ENCODE data around the gene BBS12. TPM values are rescaled to one million over a fixed set of nuclear protein-coding genes. Genes with fewer than 3 reads are reported as not detected.

Gene BBS12
- total and polyA plus RNA-seq, 2 donors (not counting 1 experiment from before 2014, with no cell fraction given): 3.6 to 8.4 TPM

- TF ChIP-seq EZH2 (IDR thresholded peaks at IDR 0.05; ENCODE audit: low read length, missing control alignments): no peak
- TF ChIP-seq CTCF (conservative IDR thresholded peaks at IDR 0.05 in 1 of 2, IDR thresholded peaks at IDR 0.05 in 1 of 2; ENCODE audit: low read depth in 1 of 2, low read length in 2 of 2): no peak
- Histone ChIP-seq H3K4me2 (ENCODE audit: extremely low read depth, insufficient read depth, low read length) (no peak overlapping the region), H3K9me3 (ENCODE audit: control insufficient read depth, insufficient read depth, low read depth, low read length) (no peaks in the 10 kb centered on the region), H2AFZ (ENCODE audit: low read length) (no peak overlapping the region), H3K27me3 (ENCODE audit: control insufficient read depth, insufficient read depth, low read length) (no peaks in the 10 kb centered on the region), H3K4me3 (replicated peaks in 1 of 4; ENCODE audit: control extremely low read depth in 1 of 4, insufficient read depth in 1 of 4, low read depth in 3 of 4, low read length in 4 of 4) (no peak overlapping the region), H3K9ac (ENCODE audit: insufficient read depth, low read length) (no peak overlapping the region), H3K27ac (ENCODE audit: insufficient read depth, low read length) (no peak overlapping the region), H3K4me1 (ENCODE audit: control insufficient read depth, extremely low read depth, insufficient read depth, low read length) (peaks cover 7% of the 10 kb centered on the region), H3K36me3 (ENCODE audit: control insufficient read depth, insufficient read depth, low read length) (no peaks in the 10 kb centered on the region), H3K79me2 (ENCODE audit: control insufficient read depth, insufficient read depth, low read length) (no peaks in the 10 kb centered on the region), H4K20me1 (ENCODE audit: control insufficient read depth, extremely low read depth, insufficient read depth, low read length) (no peaks in the 10 kb centered on the region)
- no peak for DNase-seq (ENCODE audit: low read depth in 2 of 2)
Observed at GRCh38 chr4:122787940-122788339, 55.4 kb downstream of the BBS12 start.

GRCh38 chr4:122788935-122789334 is 56.4 kb downstream of the BBS12 start:
- Histone ChIP-seq H3K79me2 (ENCODE audit: control insufficient read depth, insufficient read depth, low read length) (no peaks in the 10 kb centered on the region), H3K4me3 (replicated peaks in 1 of 4; ENCODE audit: control extremely low read depth in 1 of 4, insufficient read depth in 1 of 4, low read depth in 3 of 4, low read length in 4 of 4) (no peak overlapping the region), H3K36me3 (ENCODE audit: control insufficient read depth, insufficient read depth, low read length) (no peaks in the 10 kb centered on the region), H3K9ac (ENCODE audit: insufficient read depth, low read length) (no peak overlapping the region), H3K4me1 (ENCODE audit: control insufficient read depth, extremely low read depth, insufficient read depth, low read length) (peaks cover 2% of the 10 kb centered on the region), H2AFZ (ENCODE audit: low read length) (no peak overlapping the region), H3K27me3 (ENCODE audit: control insufficient read depth, insufficient read depth, low read length) (no peaks in the 10 kb centered on the region), H4K20me1 (ENCODE audit: control insufficient read depth, extremely low read depth, insufficient read depth, low read length) (no peaks in the 10 kb centered on the region), H3K27ac (ENCODE audit: insufficient read depth, low read length) (no peak overlapping the region), H3K9me3 (ENCODE audit: control insufficient read depth, insufficient read depth, low read depth, low read length) (no peaks in the 10 kb centered on the region), H3K4me2 (ENCODE audit: extremely low read depth, insufficient read depth, low read length) (no peak overlapping the region)
- DNase-seq (ENCODE audit: low read depth in 2 of 2): no peak
- TF ChIP-seq CTCF (conservative IDR thresholded peaks at IDR 0.05 in 1 of 2, IDR thresholded peaks at IDR 0.05 in 1 of 2; ENCODE audit: low read depth in 1 of 2, low read length in 2 of 2) (no peak), EZH2 (IDR thresholded peaks at IDR 0.05; ENCODE audit: low read length, missing control alignments) (no peak)

- Histone ChIP-seq H3K4me2 (ENCODE audit: extremely low read depth, insufficient read depth, low read length) (no peak overlapping the region), H3K36me3 (ENCODE audit: control insufficient read depth, insufficient read depth, low read length) (no peaks in the 10 kb centered on the region), H3K27ac (ENCODE audit: insufficient read depth, low read length) (no peak overlapping the region), H3K9me3 (ENCODE audit: control insufficient read depth, insufficient read depth, low read depth, low read length) (no peaks in the 10 kb centered on the region), H3K4me1 (ENCODE audit: control insufficient read depth, extremely low read depth, insufficient read depth, low read length) (peaks cover 10% of the 10 kb centered on the region), H4K20me1 (ENCODE audit: control insufficient read depth, extremely low read depth, insufficient read depth, low read length) (no peaks in the 10 kb centered on the region), H3K27me3 (ENCODE audit: control insufficient read depth, insufficient read depth, low read length) (no peaks in the 10 kb centered on the region), H3K4me3 (replicated peaks in 1 of 4; ENCODE audit: control extremely low read depth in 1 of 4, insufficient read depth in 1 of 4, low read depth in 3 of 4, low read length in 4 of 4) (no peak overlapping the region), H2AFZ (ENCODE audit: low read length) (no peak overlapping the region), H3K9ac (ENCODE audit: insufficient read depth, low read length) (no peak overlapping the region), H3K79me2 (ENCODE audit: control insufficient read depth, insufficient read depth, low read length) (no peaks in the 10 kb centered on the region)
- DNase-seq (ENCODE audit: low read depth in 2 of 2): no peak
- TF ChIP-seq CTCF (conservative IDR thresholded peaks at IDR 0.05 in 1 of 2, IDR thresholded peaks at IDR 0.05 in 1 of 2; ENCODE audit: low read depth in 1 of 2, low read length in 2 of 2) (no peak), EZH2 (IDR thresholded peaks at IDR 0.05; ENCODE audit: low read length, missing control alignments) (no peak)
Observed at GRCh38 chr4:122793811-122794210, 61.3 kb downstream of the BBS12 start.

Other genes with a start within 250 kb of the BBS12 start
- not detected in 2 replicates for gene IL21, start 111.6 kb upstream of the BBS12 start, total RNA-seq
- gene IL21, start 111.6 kb upstream of the BBS12 start, polyA plus RNA-seq: not detected in 2 replicates
- 57.8 and 98.3 TPM in 2 replicates for gene FGF2, start 94.1 kb downstream of the BBS12 start, total RNA-seq
- gene FGF2, start 94.1 kb downstream of the BBS12 start, polyA plus RNA-seq: 35.2 and 38.5 TPM in 2 replicates
- 6.4 and 8.6 TPM in 2 replicates for gene NUDT6, start 189.9 kb downstream of the BBS12 start, total RNA-seq
- gene NUDT6, start 189.9 kb downstream of the BBS12 start, polyA plus RNA-seq: 5.0 and 5.9 TPM in 2 replicates

All from fibroblast of lung (primary cell).